HepG2 (cell line): ENCODE data around the gene OPRM1. TPM values are rescaled to one million over a fixed set of nuclear protein-coding genes. Genes with fewer than 3 reads are reported as not detected.

Source experiments
- ATAC-seq: fragments of 200-7000 bp; cut with Tn5 transposase; 3 replicates; pipeline ENCODE4 v1.9.1; 2020; ENCODE audit warnings: mild to moderate bottlenecking, moderate library complexity
- BruUV-seq: library from RNA; stranded (reverse); fragments of 400-500 nt; replicated peaks from 2 replicates; lab custom pipeline; 2021; lab: Mats Ljungman, UMichigan
- CTCF ChIA-PET: fragments of 300-600 bp; formaldehyde crosslinking; extraction: SDS; loops from one replicate; lab custom pipeline; 2021; ENCODE audit warnings: low total read pairs, inconsistent platforms, low intra/inter-chr PET ratio; lab: Yijun Ruan, JAX
- POLR2A ChIA-PET: fragments of 350-600 bp; sonication (Branson Sonifier 250); formaldehyde crosslinking; loops from one replicate; lab custom pipeline; 2020; ENCODE audit warnings: antibody characterized with exemption, inconsistent platforms; lab: Yijun Ruan, JAX
- DNase-seq: peaks from one replicate; pipeline ENCODE4 v3.0.0-alpha.2; 2015; ENCODE audit warnings: low spot score
- FAIRE-seq: peaks from 3 replicates; lab custom pipeline; 2011; peaks lifted over from hg19 to GRCh38; lab: Jason Lieb, UNC
- H2AFZ ChIP-seq: one replicate; pipeline ENCODE4 v1.6.1; 2011; ENCODE audit warnings: low read length, inconsistent platforms
- H3K27ac ChIP-seq: fragments of 300-600 bp; 3 replicates; pipeline ENCODE4 v1.8.0; 2011; ENCODE audit warnings: mixed run types, mild to moderate bottlenecking, mixed read lengths, low read length, inconsistent platforms; ENCODE audit not compliant: insufficient read depth; ENCODE audit errors: extremely low read length
- H3K27me3 ChIP-seq, 2 experiments: fragments of 200-600 bp in 1 of 2; 2 replicates in 1 of 2; 3 replicates in 1 of 2; pipeline versions ENCODE4 v1.6.0 to v1.8.0; 2011; ENCODE audit warnings: low read length in 2 of 2, mild to moderate bottlenecking in 2 of 2, moderate library complexity in 2 of 2, inconsistent platforms in 1 of 2; ENCODE audit not compliant: insufficient read depth in 2 of 2, control insufficient read depth in 1 of 2
- H3K36me3 ChIP-seq, 2 experiments: fragments of 200-600 bp in 1 of 2; replicated peaks in 1 of 2; 2 replicates in 1 of 2; 3 replicates in 1 of 2; pipeline versions ENCODE4 v1.5.1 to v1.8.0; 2011; ENCODE audit warnings: low read length in 2 of 2, inconsistent platforms in 1 of 2; ENCODE audit not compliant: insufficient read depth in 2 of 2, control insufficient read depth in 1 of 2
- H3K4me1 ChIP-seq: 2 replicates; pipeline ENCODE4 v1.5.1; 2012; ENCODE audit warnings: low read length, inconsistent platforms; ENCODE audit not compliant: insufficient read depth
- H3K4me2 ChIP-seq: 2 replicates; pipeline ENCODE4 v1.6.0; 2011; ENCODE audit warnings: low read depth, low read length, inconsistent platforms
- H3K4me3 ChIP-seq, 3 experiments: fragments of 200-600 bp in 1 of 3; sonication (generic), shearing (Covaris generic) in 1 of 3; replicated peaks in 1 of 3; 2 replicates each; pipeline ENCODE4 v1.5.1; 2011 to 2016; ENCODE audit warnings: low read length in 3 of 3, inconsistent platforms in 2 of 3, low read depth in 2 of 3, mild to moderate bottlenecking in 2 of 3, control low read depth in 1 of 3, mixed read lengths in 1 of 3; ENCODE audit not compliant: insufficient read depth in 1 of 3
- H3K79me2 ChIP-seq: one replicate; pipeline ENCODE4 v1.6.1; 2011; ENCODE audit warnings: low read length, inconsistent platforms; ENCODE audit not compliant: insufficient read depth
- H3K9ac ChIP-seq: 2 replicates; pipeline ENCODE4 v1.6.0; 2011; ENCODE audit warnings: mild to moderate bottlenecking, low read depth, low read length, inconsistent platforms; ENCODE audit not compliant: insufficient read depth
- H3K9me3 ChIP-seq: 2 replicates; pipeline ENCODE4 v1.5.1; 2012; ENCODE audit warnings: mild to moderate bottlenecking, low read length
- H4K20me1 ChIP-seq: 2 replicates; pipeline ENCODE4 v1.6.0; 2011; ENCODE audit warnings: inconsistent platforms, mild to moderate bottlenecking, low read length, moderate library complexity; ENCODE audit not compliant: insufficient read depth
- FOXJ3 ChIP-seq: sonication (generic); formaldehyde crosslinking; IDR thresholded peaks from 2 replicates; pipeline ENCODE4 v1.4.0; 2020; ENCODE audit warnings: missing genetic modification reagents, mild to moderate bottlenecking, borderline replicate concordance
- JUND ChIP-seq: sonication (generic); formaldehyde crosslinking; IDR thresholded peaks from 2 replicates; pipeline ENCODE4 v1.8.0; 2022; ENCODE audit warnings: mild to moderate bottlenecking, missing genetic modification reagents
- KLF15 ChIP-seq: sonication (generic); formaldehyde crosslinking; IDR thresholded peaks from 2 replicates; pipeline ENCODE4 v1.8.1; 2023; ENCODE audit warnings: borderline replicate concordance, mild to moderate bottlenecking, inconsistent platforms, missing genetic modification reagents, mixed read lengths
- PRPF4 ChIP-seq: fragments of 200-400 bp; formaldehyde crosslinking; IDR thresholded peaks from 2 replicates; pipeline ENCODE4 v1.6.1; 2016; ENCODE audit warnings: low read length, low read depth; ENCODE audit not compliant: poor library complexity, severe bottlenecking
- SNAPC2 ChIP-seq: sonication (generic); formaldehyde crosslinking; IDR thresholded peaks from 2 replicates; pipeline ENCODE4 v1.8.1; 2022; ENCODE audit warnings: mild to moderate bottlenecking, missing genetic modification reagents
- ZNF343 ChIP-seq: sonication (generic); formaldehyde crosslinking; IDR thresholded peaks from 2 replicates; pipeline ENCODE4 v1.4.0; 2020; ENCODE audit warnings: mild to moderate bottlenecking, missing genetic modification reagents
- ZNF446 ChIP-seq: sonication (generic); formaldehyde crosslinking; IDR thresholded peaks from 2 replicates; pipeline ENCODE4 v1.5.0; 2020; ENCODE audit warnings: mild to moderate bottlenecking, missing genetic modification reagents
- WGBS: methylation state at CpG from one replicate; pipeline ENCODE4 v1.1.6; 2017; ENCODE audit warnings: low lambda C conversion rate; 5-methylcytosine and 5-hydroxymethylcytosine counted together
- in situ Hi-C: cut with HindIII; loops from 2 replicates; pipeline ENCODE4 v1.10.0; 2017; ENCODE audit warnings: low pct_unique_long_range_greater_than_20kb; ENCODE audit not compliant: extremely low pct_ligation_motif_present
- intact Hi-C: fragments of 100-400 bp; cut with micrococcal nuclease; formaldehyde crosslinking; loops from one replicate; pipeline ENCODE4 v1.10.0; 2022; ENCODE audit not compliant: unreplicated experiment
- polyA plus RNA-seq, 8 experiments: library from polyadenylated mRNA; depleted of rRNA in 3 of 8; stranded (reverse) in 7 of 8; unstranded in 1 of 8; fragments of >200 nt; fragmentation: Illumina TruSeq in 4 of 8; extraction: Trizol in 4 of 8; gene quantifications; 2 replicates each; pipeline versions ENCODE4 v1.2.1 to v1.2.3, GENCODE V29; 2011 to 2016; ENCODE audit warnings: low read depth in 4 of 8, missing spikeins in 1 of 8, mixed read lengths in 1 of 8; ENCODE audit not compliant: insufficient read depth in 1 of 8
- total RNA-seq, 5 experiments: library from RNA; depleted of rRNA; stranded (reverse); fragments of >200 nt; fragmentation: Illumina TruSeq; extraction: Trizol; gene quantifications; 2 replicates each; pipeline ENCODE4 v1.2.3, GENCODE V29; 2016; ENCODE audit warnings: low read depth in 1 of 5
- TF ChIP-seq, protein P1 (sequence below): sonication (generic); formaldehyde crosslinking; IDR thresholded peaks from 2 replicates; pipeline ENCODE4 v1.5.1; 2020; ENCODE audit warnings: missing genetic modification reagents, mild to moderate bottlenecking, borderline replicate concordance
- TF ChIP-seq, protein P2 (sequence below): sonication (generic); formaldehyde crosslinking; IDR thresholded peaks from 2 replicates; pipeline ENCODE4 v1.4.0; 2020; ENCODE audit warnings: missing genetic modification reagents; ENCODE audit errors: not compliant biosample characterization
- TF ChIP-seq, protein P3 (sequence below): sonication (generic); formaldehyde crosslinking; IDR thresholded peaks from 2 replicates; pipeline ENCODE4 v1.4.0; 2020; ENCODE audit warnings: mild to moderate bottlenecking, missing genetic modification reagents

The OPRM1 gene
- total and polyA plus RNA-seq, 2 of the 13 experiments (the other 11 are each of a cell fraction or from before 2014, with no cell fraction given) = not detected

DNA sequence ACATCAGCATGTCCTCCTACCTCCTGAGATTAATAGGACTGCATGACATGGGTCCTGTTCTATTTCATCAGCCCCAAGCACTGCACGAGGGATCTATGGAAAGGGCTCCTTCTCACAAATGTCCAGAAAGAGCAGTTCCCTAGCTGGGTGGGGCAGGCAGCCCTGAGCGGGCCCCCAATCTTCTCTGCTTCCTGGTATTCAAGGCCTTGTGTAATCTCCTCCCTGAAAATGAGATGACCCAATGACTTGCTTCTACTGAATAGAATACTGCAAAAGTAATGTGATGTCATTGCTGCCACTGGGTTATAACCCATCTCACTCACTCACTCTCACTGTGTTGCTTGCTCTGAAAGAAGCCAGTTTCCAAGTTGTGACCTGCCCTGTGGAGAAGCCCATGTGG, 126.4 kb downstream of the OPRM1 start:
- Histone ChIP-seq H3K4me3 (no peak overlapping the region), H3K36me3 (no peaks in the 10 kb centered on the region), H3K9me3 (no peaks in the 10 kb centered on the region), H3K4me2 (no peak overlapping the region), H2AFZ (no peak overlapping the region), H3K79me2 (no peaks in the 10 kb centered on the region), H3K27ac (no peak overlapping the region), H3K9ac (no peak overlapping the region), H3K27me3 (0 out of 5 replicates have a peak, but pooled peaks cover 0 to 3% of the 10 kb centered on the region in 2 experiments), H3K4me1 (no peaks in the 10 kb centered on the region), H4K20me1 (no peaks in the 10 kb centered on the region)
- DNase-seq = no peak
- ATAC-seq = no peak
- no peak for FAIRE-seq
- POLR2A ChIA-PET = no interaction called here
- no TSS peak for BruUV-seq
- TF ChIP-seq, protein P1, sequence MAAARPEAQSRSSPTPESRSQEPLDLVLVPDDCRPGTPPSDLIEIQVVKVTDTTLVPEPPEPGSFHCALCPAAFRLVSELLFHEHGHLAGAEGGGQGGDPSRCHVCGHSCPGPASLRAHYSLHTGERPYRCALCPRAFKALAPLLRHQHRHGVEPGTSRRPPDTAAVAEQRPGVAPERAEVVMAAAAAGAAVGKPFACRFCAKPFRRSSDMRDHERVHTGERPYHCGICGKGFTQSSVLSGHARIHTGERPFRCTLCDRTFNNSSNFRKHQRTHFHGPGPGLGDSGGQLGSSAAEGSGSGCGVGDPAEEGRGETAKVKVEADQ (CRISPR knock-in tag) = no peak
- TF ChIP-seq ZNF446 (CRISPR knock-in tag) = no peak
- TF ChIP-seq, protein P2, sequence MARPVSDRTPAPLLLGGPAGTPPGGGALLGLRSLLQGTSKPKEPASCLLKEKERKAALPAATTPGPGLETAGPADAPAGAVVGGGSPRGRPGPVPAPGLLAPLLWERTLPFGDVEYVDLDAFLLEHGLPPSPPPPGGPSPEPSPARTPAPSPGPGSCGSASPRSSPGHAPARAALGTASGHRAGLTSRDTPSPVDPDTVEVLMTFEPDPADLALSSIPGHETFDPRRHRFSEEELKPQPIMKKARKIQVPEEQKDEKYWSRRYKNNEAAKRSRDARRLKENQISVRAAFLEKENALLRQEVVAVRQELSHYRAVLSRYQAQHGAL (CRISPR knock-in tag) = no peak
- no peak for TF ChIP-seq KLF15
- no peak for TF ChIP-seq JUND
- no peak for TF ChIP-seq SNAPC2
- TF ChIP-seq PRPF4 = no peak
- no peak for TF ChIP-seq ZNF343
- TF ChIP-seq, protein P3, sequence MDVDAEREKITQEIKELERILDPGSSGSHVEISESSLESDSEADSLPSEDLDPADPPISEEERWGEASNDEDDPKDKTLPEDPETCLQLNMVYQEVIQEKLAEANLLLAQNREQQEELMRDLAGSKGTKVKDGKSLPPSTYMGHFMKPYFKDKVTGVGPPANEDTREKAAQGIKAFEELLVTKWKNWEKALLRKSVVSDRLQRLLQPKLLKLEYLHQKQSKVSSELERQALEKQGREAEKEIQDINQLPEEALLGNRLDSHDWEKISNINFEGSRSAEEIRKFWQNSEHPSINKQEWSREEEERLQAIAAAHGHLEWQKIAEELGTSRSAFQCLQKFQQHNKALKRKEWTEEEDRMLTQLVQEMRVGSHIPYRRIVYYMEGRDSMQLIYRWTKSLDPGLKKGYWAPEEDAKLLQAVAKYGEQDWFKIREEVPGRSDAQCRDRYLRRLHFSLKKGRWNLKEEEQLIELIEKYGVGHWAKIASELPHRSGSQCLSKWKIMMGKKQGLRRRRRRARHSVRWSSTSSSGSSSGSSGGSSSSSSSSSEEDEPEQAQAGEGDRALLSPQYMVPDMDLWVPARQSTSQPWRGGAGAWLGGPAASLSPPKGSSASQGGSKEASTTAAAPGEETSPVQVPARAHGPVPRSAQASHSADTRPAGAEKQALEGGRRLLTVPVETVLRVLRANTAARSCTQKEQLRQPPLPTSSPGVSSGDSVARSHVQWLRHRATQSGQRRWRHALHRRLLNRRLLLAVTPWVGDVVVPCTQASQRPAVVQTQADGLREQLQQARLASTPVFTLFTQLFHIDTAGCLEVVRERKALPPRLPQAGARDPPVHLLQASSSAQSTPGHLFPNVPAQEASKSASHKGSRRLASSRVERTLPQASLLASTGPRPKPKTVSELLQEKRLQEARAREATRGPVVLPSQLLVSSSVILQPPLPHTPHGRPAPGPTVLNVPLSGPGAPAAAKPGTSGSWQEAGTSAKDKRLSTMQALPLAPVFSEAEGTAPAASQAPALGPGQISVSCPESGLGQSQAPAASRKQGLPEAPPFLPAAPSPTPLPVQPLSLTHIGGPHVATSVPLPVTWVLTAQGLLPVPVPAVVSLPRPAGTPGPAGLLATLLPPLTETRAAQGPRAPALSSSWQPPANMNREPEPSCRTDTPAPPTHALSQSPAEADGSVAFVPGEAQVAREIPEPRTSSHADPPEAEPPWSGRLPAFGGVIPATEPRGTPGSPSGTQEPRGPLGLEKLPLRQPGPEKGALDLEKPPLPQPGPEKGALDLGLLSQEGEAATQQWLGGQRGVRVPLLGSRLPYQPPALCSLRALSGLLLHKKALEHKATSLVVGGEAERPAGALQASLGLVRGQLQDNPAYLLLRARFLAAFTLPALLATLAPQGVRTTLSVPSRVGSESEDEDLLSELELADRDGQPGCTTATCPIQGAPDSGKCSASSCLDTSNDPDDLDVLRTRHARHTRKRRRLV = no peak
- TF ChIP-seq FOXJ3 = no peak
- in situ Hi-C loops = loop anchor here (25.0 kb wide), 2 partner anchors 347 to 497 kb away; partner anchors contain the start of gene CNKSR3
- WGBS = 11% methylated on average over 2 of the region's 2 CpGs
- intact Hi-C loops = no loop called here
- CTCF ChIA-PET = no interaction called here
